ENCODE data around the gene CIRBP. TPM values are rescaled to one million over a fixed set of nuclear protein-coding genes. Genes with fewer than 3 reads are reported as not detected.

The CIRBP gene
- total RNA-seq, 3 donors from 2014 or later: 281 to 507 (median 300) TPM

DNA sequence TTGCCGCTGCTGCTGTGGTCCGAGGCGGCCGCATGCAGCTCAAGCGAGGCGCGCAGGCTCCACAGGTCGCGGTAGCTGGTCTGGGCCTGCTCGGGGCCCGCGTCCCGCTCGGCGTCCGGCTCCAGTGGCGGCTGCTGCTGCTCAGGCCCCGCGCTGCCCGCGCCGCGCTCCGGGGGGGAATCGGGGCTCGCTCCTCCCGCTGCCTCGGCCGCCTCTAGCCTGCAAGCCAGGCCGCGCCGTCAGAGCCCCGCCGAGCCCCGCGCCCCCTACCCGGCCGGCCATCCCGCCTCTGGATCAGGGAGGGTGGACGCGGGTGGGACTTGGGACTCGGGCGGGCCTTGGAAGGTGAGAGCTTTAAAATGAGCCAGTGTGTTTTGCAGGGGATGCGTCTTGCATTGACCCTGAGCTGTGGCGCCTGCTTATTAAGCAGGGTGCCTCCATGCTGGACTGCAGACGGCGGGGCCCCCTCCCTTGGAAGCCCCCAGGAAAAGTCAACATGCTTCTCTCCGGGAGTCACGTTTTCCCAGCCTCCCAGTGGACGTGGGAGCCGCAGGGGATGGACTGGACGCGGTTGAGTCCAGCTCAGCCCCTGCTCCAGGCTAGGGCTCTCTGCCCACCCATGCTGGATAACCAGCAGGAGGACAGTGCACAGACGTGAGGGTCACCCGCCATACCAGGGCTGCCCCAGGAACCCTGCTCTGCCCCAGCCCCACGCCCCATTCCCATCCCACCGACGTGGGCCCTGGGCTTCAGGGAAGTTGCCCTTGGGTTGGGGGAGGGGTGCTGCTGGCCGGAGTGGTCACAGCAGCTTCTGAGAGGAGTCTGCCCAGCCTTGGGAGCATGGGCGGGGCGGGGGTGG is 39.0 kb upstream of the CIRBP start:
- H3K36me3 ChIP-seq (ENCODE audit: low read depth): peaks cover 3% of the 10 kb centered on the region
- DNase-seq: no peak
- ATAC-seq: no peak
- TF ChIP-seq, protein P1, sequence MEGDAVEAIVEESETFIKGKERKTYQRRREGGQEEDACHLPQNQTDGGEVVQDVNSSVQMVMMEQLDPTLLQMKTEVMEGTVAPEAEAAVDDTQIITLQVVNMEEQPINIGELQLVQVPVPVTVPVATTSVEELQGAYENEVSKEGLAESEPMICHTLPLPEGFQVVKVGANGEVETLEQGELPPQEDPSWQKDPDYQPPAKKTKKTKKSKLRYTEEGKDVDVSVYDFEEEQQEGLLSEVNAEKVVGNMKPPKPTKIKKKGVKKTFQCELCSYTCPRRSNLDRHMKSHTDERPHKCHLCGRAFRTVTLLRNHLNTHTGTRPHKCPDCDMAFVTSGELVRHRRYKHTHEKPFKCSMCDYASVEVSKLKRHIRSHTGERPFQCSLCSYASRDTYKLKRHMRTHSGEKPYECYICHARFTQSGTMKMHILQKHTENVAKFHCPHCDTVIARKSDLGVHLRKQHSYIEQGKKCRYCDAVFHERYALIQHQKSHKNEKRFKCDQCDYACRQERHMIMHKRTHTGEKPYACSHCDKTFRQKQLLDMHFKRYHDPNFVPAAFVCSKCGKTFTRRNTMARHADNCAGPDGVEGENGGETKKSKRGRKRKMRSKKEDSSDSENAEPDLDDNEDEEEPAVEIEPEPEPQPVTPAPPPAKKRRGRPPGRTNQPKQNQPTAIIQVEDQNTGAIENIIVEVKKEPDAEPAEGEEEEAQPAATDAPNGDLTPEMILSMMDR (IDR thresholded peaks at IDR 0.05): no peak
- H3K4me3 ChIP-seq: no peak overlapping the region
- intact Hi-C loops (cut with DNase I, micrococcal nuclease): no loop called here
- H3K9me3 ChIP-seq: no peaks in the 10 kb centered on the region
- peaks cover 16% of the 10 kb centered on the region for H3K4me1 ChIP-seq (ENCODE audit: low read depth)

DNA sequence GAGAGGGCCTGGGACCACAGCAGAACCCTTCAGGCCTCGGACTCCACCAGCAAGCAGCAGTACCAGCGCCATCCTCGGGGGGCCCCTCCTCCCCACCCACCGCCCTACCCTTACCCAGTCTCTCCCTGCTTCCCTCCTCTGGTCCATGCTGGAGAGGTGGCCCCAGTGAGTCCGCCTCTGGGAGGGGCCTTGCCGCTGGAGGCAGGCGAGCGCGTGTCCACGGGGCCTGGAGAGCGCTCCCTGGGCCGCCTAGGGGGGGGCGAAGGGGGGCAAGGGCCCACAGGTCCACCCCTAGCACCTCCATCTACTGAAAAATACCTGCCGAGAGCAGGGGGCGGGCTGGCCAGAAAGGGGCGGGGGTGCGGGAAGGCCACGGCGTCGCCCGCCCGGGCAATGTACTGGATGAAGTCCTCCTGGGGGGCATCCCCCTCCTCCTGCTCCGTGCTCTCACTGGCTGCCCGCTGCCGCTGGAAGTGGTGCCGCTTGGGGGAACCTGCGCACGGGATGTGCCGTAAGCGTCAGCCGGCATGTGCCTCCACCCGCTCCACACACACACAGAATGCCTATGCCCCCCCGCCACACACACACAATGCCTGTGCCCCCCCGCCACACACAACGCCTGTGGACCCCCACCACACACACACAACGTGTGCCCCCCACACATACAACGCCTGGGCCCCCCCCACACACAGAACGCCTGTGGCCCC is 38.2 kb upstream of the CIRBP start:
- ATAC-seq (no peak), DNase-seq (no peak)
- TF ChIP-seq, protein P1 (IDR thresholded peaks at IDR 0.05): no peak
- Histone ChIP-seq H3K36me3 (ENCODE audit: low read depth) (peaks cover 3% of the 10 kb centered on the region), H3K4me1 (ENCODE audit: low read depth) (peaks cover 16% of the 10 kb centered on the region), H3K9me3 (no peaks in the 10 kb centered on the region), H3K4me3 (no peak overlapping the region)
- intact Hi-C loops (cut with DNase I, micrococcal nuclease): no loop called here

DNA sequence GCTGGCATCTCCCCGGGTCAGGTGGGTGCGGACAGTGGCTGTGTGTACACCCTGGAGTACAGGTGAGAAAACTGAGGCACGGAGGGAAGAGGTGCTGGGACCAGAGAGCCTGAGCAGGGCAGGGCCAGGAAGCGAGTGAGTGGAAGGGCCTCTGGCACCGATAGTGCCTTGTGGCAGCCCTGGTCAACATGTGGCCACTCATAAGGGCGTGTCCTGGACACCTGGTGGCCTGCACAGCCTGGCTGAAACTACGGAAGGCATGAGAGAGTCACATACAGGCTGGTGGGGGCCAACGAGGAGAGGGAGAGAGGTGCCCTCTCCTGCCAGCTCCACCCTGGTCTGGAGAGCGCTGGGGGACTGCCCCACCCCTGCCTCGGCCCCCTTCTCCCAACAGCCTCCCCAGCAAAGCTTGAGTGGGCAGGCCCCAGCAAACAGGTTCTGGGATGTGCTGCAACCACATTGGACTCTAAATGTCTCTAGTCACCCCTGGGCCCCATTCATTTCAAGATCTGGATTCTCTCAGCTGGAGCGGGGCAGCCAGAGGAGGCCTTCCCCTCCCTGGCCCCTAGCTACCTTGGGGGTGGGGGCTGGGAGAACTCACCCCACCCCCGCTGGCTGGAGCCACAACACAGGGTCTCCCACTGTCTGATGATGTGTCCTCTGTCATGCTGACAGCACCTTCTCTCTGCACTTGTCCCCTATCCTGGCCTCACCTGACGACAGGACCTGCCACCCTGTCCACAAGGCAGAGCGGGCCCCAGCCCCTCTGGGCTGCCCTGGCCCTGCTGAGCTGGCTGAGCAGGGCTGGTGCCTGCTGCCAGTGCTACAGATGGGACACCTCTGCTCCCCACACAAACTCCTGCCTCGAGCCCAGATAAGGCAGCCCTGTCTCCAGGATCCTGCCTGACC is 37.1 kb upstream of the CIRBP start:
- DNase-seq: no peak
- Histone ChIP-seq H3K9me3 (no peaks in the 10 kb centered on the region), H3K4me1 (ENCODE audit: low read depth) (peaks cover 22% of the 10 kb centered on the region), H3K36me3 (ENCODE audit: low read depth) (peaks cover 3% of the 10 kb centered on the region), H3K4me3 (no peak overlapping the region)
- intact Hi-C loops (cut with DNase I, micrococcal nuclease): no loop called here
- ATAC-seq: peak; percentile 54
- TF ChIP-seq, protein P1 (IDR thresholded peaks at IDR 0.05): no peak

DNA sequence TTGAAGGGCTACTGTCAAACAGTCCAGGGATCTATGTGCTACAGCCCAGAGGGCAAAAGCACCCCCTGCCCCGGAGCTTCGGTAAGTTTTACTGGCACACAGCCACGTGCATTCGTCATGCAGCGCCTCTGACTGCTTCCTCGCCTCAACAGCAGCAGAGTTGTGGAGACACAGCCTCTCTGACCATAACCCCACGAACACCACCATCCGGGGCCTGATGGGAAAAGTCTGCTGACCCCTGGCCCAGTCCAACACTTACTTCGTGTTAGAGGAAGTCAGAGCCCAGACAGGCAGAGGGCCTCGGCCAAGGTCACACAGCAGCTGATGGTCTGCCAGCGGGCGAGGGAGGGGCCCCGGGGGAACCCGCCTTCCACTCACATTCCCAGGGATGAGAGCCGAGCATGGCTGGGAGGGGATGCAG is 36.5 kb upstream of the CIRBP start:
- Histone ChIP-seq H3K9me3 (no peaks in the 10 kb centered on the region), H3K36me3 (ENCODE audit: low read depth) (peaks cover 1% of the 10 kb centered on the region), H3K4me1 (ENCODE audit: low read depth) (peaks cover 27% of the 10 kb centered on the region), H3K4me3 (no peak overlapping the region)
- TF ChIP-seq, protein P1 (IDR thresholded peaks at IDR 0.05): no peak
- intact Hi-C loops (cut with DNase I, micrococcal nuclease): no loop called here
- DNase-seq: no peak
- peak; percentile 24 for ATAC-seq

DNA sequence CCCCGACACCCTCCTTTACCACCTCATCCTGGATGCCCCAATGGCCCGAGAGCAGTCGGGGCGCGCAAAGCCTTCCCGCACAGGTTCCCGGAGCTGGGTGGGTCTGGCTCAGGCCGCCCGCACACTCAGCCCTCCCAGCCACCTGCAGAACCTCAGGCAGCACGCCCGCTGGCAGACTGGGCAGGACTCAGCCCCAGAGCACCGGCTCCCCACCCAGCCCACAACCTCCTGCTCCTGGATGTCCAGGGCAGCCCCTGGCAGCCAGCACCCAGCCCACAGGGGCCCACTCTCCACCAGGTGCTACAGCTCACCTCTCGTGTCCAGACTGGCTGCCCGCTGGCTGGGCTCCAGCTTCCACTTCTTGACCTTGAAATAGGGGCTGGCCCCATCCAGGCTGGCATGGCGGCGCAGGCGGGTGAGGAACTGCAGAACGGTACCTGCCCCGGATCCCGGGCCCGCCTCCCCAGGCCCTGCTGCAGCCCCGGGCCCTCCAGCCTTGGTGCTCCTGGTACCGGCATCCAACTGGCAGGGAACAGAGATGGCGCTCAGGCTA is 35.9 kb upstream of the CIRBP start:
- intact Hi-C loops (cut with DNase I, micrococcal nuclease): no loop called here
- no peaks in the 10 kb centered on the region for H3K9me3 ChIP-seq
- H3K4me3 ChIP-seq: no peak overlapping the region
- peaks cover 27% of the 10 kb centered on the region for H3K4me1 ChIP-seq (ENCODE audit: low read depth)
- TF ChIP-seq, protein P1 (IDR thresholded peaks at IDR 0.05): no peak
- ATAC-seq: peak; percentile 25
- no peak for DNase-seq
- H3K36me3 ChIP-seq (ENCODE audit: low read depth): no peaks in the 10 kb centered on the region
